Mucosa of descending colon (tissue), 3 donors: ENCODE measurements around the gene C19orf44. TPM values are rescaled to one million over a fixed set of nuclear protein-coding genes. Genes with fewer than 3 reads are reported as not detected.
"Not testable (repeated sequence)": the region's sequence is repeated elsewhere in the genome, so short reads cannot be mapped to it uniquely, and the experiment has no call there.

Experiments
- ATAC-seq: fragments of 200-7000 bp; cut with Tn5 transposase; one replicate; pipeline ENCODE4 v1.9.1; 2020; ENCODE audit warnings: mild to moderate bottlenecking, moderate library complexity
- DNase-seq, 3 donors: peaks; one replicate each; pipeline ENCODE4 v3.0.0-alpha.2; 2020
- H3K36me3 ChIP-seq: fragments of 200-600 bp; one replicate; pipeline ENCODE4 v1.8.0; 2021; ENCODE audit warnings: low read depth, mild to moderate bottlenecking
- H3K4me1 ChIP-seq: fragments of 200-600 bp; one replicate; pipeline ENCODE4 v1.8.0; 2021; ENCODE audit warnings: low read depth, mild to moderate bottlenecking
- H3K4me3 ChIP-seq: fragments of 200-600 bp; one replicate; pipeline ENCODE4 v1.8.0; 2021; ENCODE audit warnings: mild to moderate bottlenecking
- H3K9me3 ChIP-seq: fragments of 200-600 bp; one replicate; pipeline ENCODE4 v1.8.0; 2021; ENCODE audit warnings: mild to moderate bottlenecking
- intact Hi-C, 2 donors: fragments of 100-400 bp; cut with DNase I in 1 of 2; cut with micrococcal nuclease in 1 of 2; formaldehyde crosslinking; loops; one replicate each; pipeline versions ENCODE4 v1.11.0 to v1.11.1; 2022; cut with DNase I, micrococcal nuclease
- total RNA-seq, 3 donors: library from RNA; stranded (reverse); fragmentation: NEBNext Ultra II Directional in 2 of 3; extraction: Animal tissue kit (Norgen Biotek cat#: 25700) in 2 of 3; gene quantifications; one replicate each; pipeline versions ENCODE4 v1.2.1 to v1.2.4, GENCODE V29; 2021 to 2023
- TF ChIP-seq, protein P1 (sequence below): fragments of 200-600 bp; IDR thresholded peaks from one replicate; pipeline ENCODE4 v1.8.0; 2022; ENCODE audit warnings: antibody characterized with exemption, mild to moderate bottlenecking
- donor health status: DM: no; HTN: no; CAD: no; lungs with moderate emphysema.
- donor health status: DM: no; HTN: no; CAD: no.
- donor health status: DM: no; HTN: yes; CAD: no.

C19orf44 gene
- total RNA-seq, 3 donors from 2014 or later: 2.0 to 8.4 (median 2.3) TPM

- Histone ChIP-seq H3K9me3 (no peaks in the 10 kb centered on the region), H3K4me3 (no peak overlapping the region), H3K4me1 (peaks cover 15% of the 10 kb centered on the region), H3K36me3 (no peaks in the 10 kb centered on the region)
- DNase-seq (no peak), ATAC-seq (no peak)
- TF ChIP-seq, protein P1, sequence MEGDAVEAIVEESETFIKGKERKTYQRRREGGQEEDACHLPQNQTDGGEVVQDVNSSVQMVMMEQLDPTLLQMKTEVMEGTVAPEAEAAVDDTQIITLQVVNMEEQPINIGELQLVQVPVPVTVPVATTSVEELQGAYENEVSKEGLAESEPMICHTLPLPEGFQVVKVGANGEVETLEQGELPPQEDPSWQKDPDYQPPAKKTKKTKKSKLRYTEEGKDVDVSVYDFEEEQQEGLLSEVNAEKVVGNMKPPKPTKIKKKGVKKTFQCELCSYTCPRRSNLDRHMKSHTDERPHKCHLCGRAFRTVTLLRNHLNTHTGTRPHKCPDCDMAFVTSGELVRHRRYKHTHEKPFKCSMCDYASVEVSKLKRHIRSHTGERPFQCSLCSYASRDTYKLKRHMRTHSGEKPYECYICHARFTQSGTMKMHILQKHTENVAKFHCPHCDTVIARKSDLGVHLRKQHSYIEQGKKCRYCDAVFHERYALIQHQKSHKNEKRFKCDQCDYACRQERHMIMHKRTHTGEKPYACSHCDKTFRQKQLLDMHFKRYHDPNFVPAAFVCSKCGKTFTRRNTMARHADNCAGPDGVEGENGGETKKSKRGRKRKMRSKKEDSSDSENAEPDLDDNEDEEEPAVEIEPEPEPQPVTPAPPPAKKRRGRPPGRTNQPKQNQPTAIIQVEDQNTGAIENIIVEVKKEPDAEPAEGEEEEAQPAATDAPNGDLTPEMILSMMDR: no peak
- intact Hi-C loops: no loop called here
Observed at GRCh38 chr19:16463341-16463990, 32.7 kb upstream of the C19orf44 start.

DNA sequence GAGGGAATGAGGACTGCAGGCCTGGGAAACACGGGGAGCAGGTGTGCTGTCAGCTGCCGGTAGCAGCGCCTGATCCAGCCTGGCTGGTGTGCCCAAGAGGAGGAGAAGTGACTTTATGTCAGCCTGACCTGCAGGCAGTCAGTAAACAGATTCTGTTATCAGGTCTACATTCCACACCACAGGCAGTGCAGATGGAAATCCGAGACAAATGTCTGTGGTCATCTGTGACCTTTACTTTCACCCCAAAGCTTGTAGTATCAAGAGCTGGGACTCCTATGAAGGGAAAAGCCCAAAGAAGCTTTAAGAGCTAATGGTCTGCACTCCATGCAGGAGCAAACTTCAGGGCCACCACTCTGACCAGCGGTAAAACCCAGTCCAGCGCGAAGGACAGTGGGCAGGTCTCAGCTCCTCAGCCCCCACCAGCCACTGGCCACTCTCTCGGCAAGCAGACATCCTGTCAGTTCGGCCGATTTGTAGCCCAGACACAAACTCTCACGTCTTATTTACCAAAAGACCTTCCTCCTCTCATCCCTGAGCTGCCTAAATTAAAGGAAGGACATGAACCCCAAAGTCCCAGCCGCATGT is 32.1 kb upstream of the C19orf44 start:
- no peaks in the 10 kb centered on the region for H3K36me3 ChIP-seq
- no peaks in the 10 kb centered on the region for H3K9me3 ChIP-seq
- H3K4me3 ChIP-seq: no peak overlapping the region
- intact Hi-C loops: no loop called here
- no peak for DNase-seq
- H3K4me1 ChIP-seq: peaks cover 12% of the 10 kb centered on the region
- ATAC-seq: no peak
- TF ChIP-seq, protein P1: no peak

DNA sequence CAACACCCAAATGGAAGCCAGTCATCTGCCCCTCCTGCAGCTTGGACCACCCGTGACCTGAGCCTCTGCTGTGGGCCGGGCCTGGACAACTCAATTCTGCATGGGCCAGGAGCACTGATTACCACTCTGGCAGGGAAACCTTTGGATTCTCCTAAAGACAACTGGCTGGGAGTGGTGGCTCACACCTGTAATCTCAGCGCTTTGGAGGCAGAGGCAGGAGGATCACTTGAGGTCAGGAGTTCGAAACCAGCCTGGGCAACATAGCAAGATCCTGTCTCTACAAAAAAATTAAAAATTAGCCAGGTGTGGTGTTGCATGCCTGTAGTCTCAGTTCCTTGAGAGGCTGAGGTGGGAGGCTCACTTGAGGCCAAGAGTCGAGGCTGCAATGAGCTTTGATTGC is 31.0 kb upstream of the C19orf44 start:
- intact Hi-C loops: no loop called here
- Histone ChIP-seq H3K9me3 (no peaks in the 10 kb centered on the region), H3K4me3 (no peak overlapping the region), H3K4me1 (peaks cover 8% of the 10 kb centered on the region), H3K36me3 (no peaks in the 10 kb centered on the region)
- TF ChIP-seq, protein P1: no peak
- ATAC-seq (no peak), DNase-seq (no peak)

DNA sequence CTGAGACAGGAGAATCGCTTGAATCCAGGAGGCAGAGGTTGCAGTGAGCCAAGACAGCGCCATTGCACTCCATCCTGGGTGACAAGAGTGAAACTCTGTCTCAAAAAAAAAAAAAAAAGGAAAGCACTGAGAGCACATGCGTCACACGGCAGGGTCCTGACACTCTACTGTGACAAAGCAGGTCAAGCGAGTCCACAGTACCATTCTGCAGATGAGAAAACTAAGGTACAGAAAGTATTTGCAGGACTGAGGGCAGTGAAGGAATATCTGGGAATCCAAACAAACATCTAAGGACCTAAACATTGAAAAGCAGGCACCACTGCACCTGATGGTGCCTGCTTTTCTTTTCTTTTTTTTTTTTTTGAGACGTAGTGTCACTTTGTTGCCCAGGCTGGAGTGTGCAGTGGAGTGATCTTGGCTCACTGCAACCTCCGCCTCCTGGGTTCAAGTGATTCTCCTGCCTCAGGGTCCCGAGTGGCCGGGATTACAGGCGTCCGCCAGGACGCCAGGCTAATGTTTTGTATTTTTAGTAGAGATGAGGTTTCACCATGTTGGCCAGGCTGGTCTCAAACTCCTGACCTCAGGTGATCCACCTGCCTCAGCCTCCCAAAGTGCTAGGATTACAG is 29.3 kb upstream of the C19orf44 start:
- H3K36me3 ChIP-seq, ATAC-seq, DNase-seq, H3K9me3 ChIP-seq, H3K4me3 ChIP-seq, intact Hi-C loops: not testable (repeated sequence)
- H3K4me1 ChIP-seq: peaks cover 13% of the 10 kb centered on the region

DNA sequence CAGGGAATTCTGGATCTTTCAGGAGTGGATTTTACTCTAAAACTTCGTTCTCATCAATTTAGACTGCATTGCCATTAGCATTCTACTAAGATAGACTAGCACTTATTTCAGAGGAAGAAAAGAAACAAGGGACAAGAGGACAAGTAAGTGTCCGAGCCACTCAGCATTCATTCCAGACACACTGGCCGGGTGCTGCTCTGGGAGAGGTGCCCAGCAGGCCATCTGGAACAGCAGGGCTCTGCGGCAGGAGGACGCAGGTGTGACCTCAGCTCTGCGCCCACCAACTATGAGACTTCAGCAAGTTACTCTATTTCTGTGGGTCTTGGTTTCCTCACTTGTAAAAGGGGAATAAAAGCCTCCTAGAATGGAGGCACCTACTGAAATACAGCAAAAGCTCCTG is 28.6 kb upstream of the C19orf44 start:
- ATAC-seq (no peak), DNase-seq (no peak)
- Histone ChIP-seq H3K4me1 (peaks cover 13% of the 10 kb centered on the region), H3K36me3 (no peaks in the 10 kb centered on the region), H3K9me3 (no peaks in the 10 kb centered on the region), H3K4me3 (no peak overlapping the region)
- TF ChIP-seq, protein P1: no peak
- intact Hi-C loops: no loop called here

DNA sequence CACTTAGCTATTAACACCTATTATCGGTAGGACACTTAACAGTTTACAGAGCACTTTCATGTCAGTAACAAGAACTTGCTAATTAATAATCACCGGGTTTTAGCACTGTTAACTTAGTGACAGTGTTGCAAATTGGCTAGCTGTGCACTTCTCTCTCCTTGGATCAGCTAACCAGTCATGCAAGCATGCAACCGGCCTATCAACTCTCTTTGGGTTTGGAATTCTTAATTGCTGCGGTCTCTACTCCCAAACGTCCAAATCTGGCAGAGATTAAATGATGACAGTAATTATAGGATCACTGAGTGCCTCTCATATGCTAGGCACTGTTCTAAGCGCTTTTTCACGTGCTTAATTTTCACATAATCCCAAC is 25.7 kb upstream of the C19orf44 start:
- intact Hi-C loops: no loop called here
- ATAC-seq (no peak), DNase-seq (no peak)
- peaks cover 7% of the 10 kb centered on the region for H3K4me1 ChIP-seq
- H3K36me3 ChIP-seq: no peaks in the 10 kb centered on the region
- H3K4me3 ChIP-seq: no peak overlapping the region
- no peaks in the 10 kb centered on the region for H3K9me3 ChIP-seq
- TF ChIP-seq, protein P1: no peak
